BE2C (cell line): ENCODE measurements around the gene NBAS.
A peak's percentile ranks its signal among the peaks of the same experiment; 100 is the strongest.

Experiments used
- DNase-seq: peaks from one replicate; pipeline ENCODE4 v3.0.0-alpha.2; 2020
- H3K27me3 ChIP-seq: fragments of 250-450 bp; sonication (Bioruptor Pico); 2 replicates; pipeline ENCODE4 v1.5.1; 2020; ENCODE audit warnings: mild to moderate bottlenecking
- H3K36me3 ChIP-seq: fragments of 250-450 bp; sonication (Bioruptor Pico); 2 replicates; pipeline ENCODE4 v1.5.1; 2020; ENCODE audit warnings: mild to moderate bottlenecking
- H3K4me1 ChIP-seq: fragments of 250-450 bp; sonication (Bioruptor Pico); 2 replicates; pipeline ENCODE4 v1.5.1; 2020
- H3K4me3 ChIP-seq: 2 replicates; pipeline ENCODE4 v1.5.1; 2011; ENCODE audit warnings: low read depth, low read length
- H3K9me3 ChIP-seq: fragments of 250-450 bp; sonication (Bioruptor Pico); 2 replicates; pipeline ENCODE4 v1.5.1; 2020
- CTCF ChIP-seq: IDR thresholded peaks from 2 replicates; pipeline ENCODE4 v1.5.1; 2012; ENCODE audit warnings: mild to moderate bottlenecking, low read depth, low read length

NBAS gene

GRCh38 chr2:15201009-15201408 lies 360.1 kb downstream of the NBAS start:
- Histone ChIP-seq H3K27me3 (no peaks in the 10 kb centered on the region), H3K4me3 (no peak overlapping the region), H3K4me1 (peaks cover 10% of the 10 kb centered on the region), H3K36me3 (no peaks in the 10 kb centered on the region), H3K9me3 (no peaks in the 10 kb centered on the region)
- no peak for TF ChIP-seq CTCF
- DNase-seq = no peak

GRCh38 chr2:15200581-15200980 lies 360.6 kb downstream of the NBAS start:
- Histone ChIP-seq H3K36me3 (no peaks in the 10 kb centered on the region), H3K9me3 (no peaks in the 10 kb centered on the region), H3K27me3 (no peaks in the 10 kb centered on the region), H3K4me3 (no peak overlapping the region), H3K4me1 (peaks cover 10% of the 10 kb centered on the region)
- TF ChIP-seq CTCF = no peak
- no peak for DNase-seq

GRCh38 chr2:15198051-15198450 lies 363.1 kb downstream of the NBAS start:
- no peak for DNase-seq
- no peak overlapping the region for H3K4me3 ChIP-seq
- TF ChIP-seq CTCF = no peak
- H3K9me3 ChIP-seq = no peaks in the 10 kb centered on the region
- H3K27me3 ChIP-seq = no peaks in the 10 kb centered on the region
- H3K36me3 ChIP-seq = no peaks in the 10 kb centered on the region
- H3K4me1 ChIP-seq = peaks cover 10% of the 10 kb centered on the region

GRCh38 chr2:15195813-15196212 lies 365.3 kb downstream of the NBAS start:
- TF ChIP-seq CTCF = no peak
- H3K4me3 ChIP-seq = no peak overlapping the region
- H3K36me3 ChIP-seq = no peaks in the 10 kb centered on the region
- peaks cover 7% of the 10 kb centered on the region for H3K4me1 ChIP-seq
- H3K27me3 ChIP-seq = no peaks in the 10 kb centered on the region
- no peak for DNase-seq
- H3K9me3 ChIP-seq = no peaks in the 10 kb centered on the region

GRCh38 chr2:15191789-15192188 lies 369.3 kb downstream of the NBAS start:
- TF ChIP-seq CTCF = no peak
- no peak for DNase-seq

GRCh38 chr2:15189216-15189615 lies 371.9 kb downstream of the NBAS start:
- peak; percentile 36 for TF ChIP-seq CTCF
- no peak for DNase-seq
- H3K4me3 ChIP-seq = no peak overlapping the region
- no peaks in the 10 kb centered on the region for H3K9me3 ChIP-seq
- no peaks in the 10 kb centered on the region for H3K27me3 ChIP-seq
- H3K36me3 ChIP-seq = no peaks in the 10 kb centered on the region; the same call in 1 of the 2 replicates
- H3K4me1 ChIP-seq = peaks cover 3% of the 10 kb centered on the region

More at GRCh38 chr2:15191789-15192188, 369.3 kb downstream of the NBAS start:
- Histone ChIP-seq H3K4me1 (peaks cover 3% of the 10 kb centered on the region), H3K9me3 (no peaks in the 10 kb centered on the region), H3K4me3 (no peak overlapping the region), H3K36me3 (no peaks in the 10 kb centered on the region; the same call in 1 of the 2 replicates), H3K27me3 (no peaks in the 10 kb centered on the region)
